HepG2 (cell line): ENCODE data around the gene AKAP7. TPM values are rescaled to one million over a fixed set of nuclear protein-coding genes. Genes with fewer than 3 reads are reported as not detected.

ENCODE experiments used
- ATAC-seq: fragments of 200-7000 bp; cut with Tn5 transposase; 3 replicates; pipeline ENCODE4 v1.9.1; 2020; ENCODE audit warnings: mild to moderate bottlenecking, moderate library complexity
- BruUV-seq: library from RNA; stranded (reverse); fragments of 400-500 nt; replicated peaks from 2 replicates; lab custom pipeline; 2021; lab: Mats Ljungman, UMichigan
- CTCF ChIA-PET: fragments of 300-600 bp; formaldehyde crosslinking; extraction: SDS; loops from one replicate; lab custom pipeline; 2021; ENCODE audit warnings: low total read pairs, inconsistent platforms, low intra/inter-chr PET ratio; lab: Yijun Ruan, JAX
- POLR2A ChIA-PET: fragments of 350-600 bp; sonication (Branson Sonifier 250); formaldehyde crosslinking; loops from one replicate; lab custom pipeline; 2020; ENCODE audit warnings: antibody characterized with exemption, inconsistent platforms; lab: Yijun Ruan, JAX
- DNase-seq: peaks from one replicate; pipeline ENCODE4 v3.0.0-alpha.2; 2015; ENCODE audit warnings: low spot score
- FAIRE-seq: peaks from 3 replicates; lab custom pipeline; 2011; peaks lifted over from hg19 to GRCh38; lab: Jason Lieb, UNC
- H2AFZ ChIP-seq: one replicate; pipeline ENCODE4 v1.6.1; 2011; ENCODE audit warnings: low read length, inconsistent platforms
- H3K27ac ChIP-seq: fragments of 300-600 bp; 3 replicates; pipeline ENCODE4 v1.8.0; 2011; ENCODE audit warnings: mixed run types, mild to moderate bottlenecking, mixed read lengths, low read length, inconsistent platforms; ENCODE audit not compliant: insufficient read depth; ENCODE audit errors: extremely low read length
- H3K27me3 ChIP-seq, 2 experiments: fragments of 200-600 bp in 1 of 2; 2 replicates in 1 of 2; 3 replicates in 1 of 2; pipeline versions ENCODE4 v1.6.0 to v1.8.0; 2011; ENCODE audit warnings: low read length in 2 of 2, mild to moderate bottlenecking in 2 of 2, moderate library complexity in 2 of 2, inconsistent platforms in 1 of 2; ENCODE audit not compliant: insufficient read depth in 2 of 2, control insufficient read depth in 1 of 2
- H3K36me3 ChIP-seq, 2 experiments: fragments of 200-600 bp in 1 of 2; replicated peaks in 1 of 2; 2 replicates in 1 of 2; 3 replicates in 1 of 2; pipeline versions ENCODE4 v1.5.1 to v1.8.0; 2011; ENCODE audit warnings: low read length in 2 of 2, inconsistent platforms in 1 of 2; ENCODE audit not compliant: insufficient read depth in 2 of 2, control insufficient read depth in 1 of 2
- H3K4me1 ChIP-seq: 2 replicates; pipeline ENCODE4 v1.5.1; 2012; ENCODE audit warnings: low read length, inconsistent platforms; ENCODE audit not compliant: insufficient read depth
- H3K4me2 ChIP-seq: 2 replicates; pipeline ENCODE4 v1.6.0; 2011; ENCODE audit warnings: low read depth, low read length, inconsistent platforms
- H3K4me3 ChIP-seq, 3 experiments: fragments of 200-600 bp in 1 of 3; sonication (generic), shearing (Covaris generic) in 1 of 3; replicated peaks in 1 of 3; 2 replicates each; pipeline ENCODE4 v1.5.1; 2011 to 2016; ENCODE audit warnings: low read length in 3 of 3, inconsistent platforms in 2 of 3, low read depth in 2 of 3, mild to moderate bottlenecking in 2 of 3, control low read depth in 1 of 3, mixed read lengths in 1 of 3; ENCODE audit not compliant: insufficient read depth in 1 of 3
- H3K79me2 ChIP-seq: one replicate; pipeline ENCODE4 v1.6.1; 2011; ENCODE audit warnings: low read length, inconsistent platforms; ENCODE audit not compliant: insufficient read depth
- H3K9ac ChIP-seq: 2 replicates; pipeline ENCODE4 v1.6.0; 2011; ENCODE audit warnings: mild to moderate bottlenecking, low read depth, low read length, inconsistent platforms; ENCODE audit not compliant: insufficient read depth
- H3K9me3 ChIP-seq: 2 replicates; pipeline ENCODE4 v1.5.1; 2012; ENCODE audit warnings: mild to moderate bottlenecking, low read length
- H4K20me1 ChIP-seq: 2 replicates; pipeline ENCODE4 v1.6.0; 2011; ENCODE audit warnings: inconsistent platforms, mild to moderate bottlenecking, low read length, moderate library complexity; ENCODE audit not compliant: insufficient read depth
- CENPBD1 ChIP-seq: sonication (generic); formaldehyde crosslinking; IDR thresholded peaks from 2 replicates; pipeline ENCODE4 v1.8.0; 2022; ENCODE audit warnings: missing genetic modification reagents, low read depth, mild to moderate bottlenecking, borderline replicate concordance
- KDM5A ChIP-seq: fragments of 200-600 bp; sonication (generic); IDR thresholded peaks from 2 replicates; pipeline ENCODE4 v1.7.0; 2018; ENCODE audit warnings: antibody characterized with exemption, mild to moderate bottlenecking, low read length, borderline replicate concordance
- LCORL ChIP-seq, 2 experiments: fragments of 450-650 bp in 1 of 2; sonication (generic) in 1 of 2; formaldehyde crosslinking in 1 of 2; IDR thresholded peaks; 2 replicates each; pipeline versions ENCODE4 v1.5.0 to v1.6.1; 2017 to 2020; ENCODE audit warnings: antibody characterized with exemption in 1 of 2, missing genetic modification reagents in 1 of 2
- MAFF ChIP-seq: IDR thresholded peaks from 2 replicates; pipeline ENCODE4 v1.6.1; 2011; ENCODE audit warnings: low read depth, low read length, improper control_type of control experiment
- MXI1 ChIP-seq: IDR thresholded peaks from 3 replicates; pipeline ENCODE4 v1.6.1; 2012; ENCODE audit warnings: low read depth, low read length, inconsistent platforms, borderline replicate concordance
- RAD51 ChIP-seq: fragments of 450-650 bp; IDR thresholded peaks from 2 replicates; pipeline ENCODE4 v1.6.1; 2016; ENCODE audit warnings: borderline replicate concordance
- REL ChIP-seq: sonication (generic); formaldehyde crosslinking; conservative IDR thresholded peaks from 2 replicates; pipeline ENCODE4 v1.8.0; 2022; ENCODE audit warnings: mild to moderate bottlenecking, missing genetic modification reagents, moderate library complexity
- SIX4 ChIP-seq: sonication (generic); formaldehyde crosslinking; IDR thresholded peaks from 2 replicates; pipeline ENCODE4 v1.4.0; 2020; ENCODE audit warnings: missing genetic modification reagents
- SOX5 ChIP-seq: IDR thresholded peaks from 2 replicates; pipeline ENCODE4 v1.6.1; 2016; ENCODE audit warnings: borderline replicate concordance
- SRF ChIP-seq: IDR thresholded peaks from 2 replicates; pipeline ENCODE4 v1.6.1; 2011; ENCODE audit warnings: mild to moderate bottlenecking, low read depth, low read length, moderate library complexity
- STAT6 ChIP-seq: sonication (generic); formaldehyde crosslinking; IDR thresholded peaks from 2 replicates; pipeline ENCODE4 v1.4.0; 2020; ENCODE audit warnings: missing genetic modification reagents, mild to moderate bottlenecking, borderline replicate concordance
- ZNF468 ChIP-seq: sonication (generic); formaldehyde crosslinking; IDR thresholded peaks from 2 replicates; pipeline ENCODE4 v1.8.0; 2022; ENCODE audit warnings: mild to moderate bottlenecking, moderate library complexity, missing genetic modification reagents
- ZNF549 ChIP-seq: sonication (generic); formaldehyde crosslinking; IDR thresholded peaks from 2 replicates; pipeline ENCODE4 v1.5.0; 2020; ENCODE audit warnings: missing genetic modification reagents
- ZNF777 ChIP-seq: sonication (generic); formaldehyde crosslinking; IDR thresholded peaks from 2 replicates; pipeline ENCODE4 v1.4.0; 2020; ENCODE audit warnings: missing genetic modification reagents
- ZNF883 ChIP-seq: sonication (generic); formaldehyde crosslinking; IDR thresholded peaks from 2 replicates; pipeline ENCODE4 v1.5.1; 2020; ENCODE audit warnings: mild to moderate bottlenecking, missing genetic modification reagents; ENCODE audit errors: not compliant biosample characterization
- WGBS: methylation state at CpG from one replicate; pipeline ENCODE4 v1.1.6; 2017; ENCODE audit warnings: low lambda C conversion rate; 5-methylcytosine and 5-hydroxymethylcytosine counted together
- in situ Hi-C: cut with HindIII; loops from 2 replicates; pipeline ENCODE4 v1.10.0; 2017; ENCODE audit warnings: low pct_unique_long_range_greater_than_20kb; ENCODE audit not compliant: extremely low pct_ligation_motif_present
- intact Hi-C: fragments of 100-400 bp; cut with micrococcal nuclease; formaldehyde crosslinking; loops from one replicate; pipeline ENCODE4 v1.10.0; 2022; ENCODE audit not compliant: unreplicated experiment
- polyA plus RNA-seq, 8 experiments: library from polyadenylated mRNA; depleted of rRNA in 3 of 8; stranded (reverse) in 7 of 8; unstranded in 1 of 8; fragments of >200 nt; fragmentation: Illumina TruSeq in 4 of 8; extraction: Trizol in 4 of 8; gene quantifications; 2 replicates each; pipeline versions ENCODE4 v1.2.1 to v1.2.3, GENCODE V29; 2011 to 2016; ENCODE audit warnings: low read depth in 4 of 8, missing spikeins in 1 of 8, mixed read lengths in 1 of 8; ENCODE audit not compliant: insufficient read depth in 1 of 8
- total RNA-seq, 5 experiments: library from RNA; depleted of rRNA; stranded (reverse); fragments of >200 nt; fragmentation: Illumina TruSeq; extraction: Trizol; gene quantifications; 2 replicates each; pipeline ENCODE4 v1.2.3, GENCODE V29; 2016; ENCODE audit warnings: low read depth in 1 of 5

The AKAP7 gene
- total and polyA plus RNA-seq, 2 of the 13 experiments (the other 11 are each of a cell fraction or from before 2014, with no cell fraction given) = 3.6 to 11.7 TPM

GRCh38 chr6:131132360-131132759 lies 2.9 kb upstream of the AKAP7 start:
- H4K20me1 ChIP-seq = no peaks in the 10 kb centered on the region
- H3K27ac ChIP-seq = no peak overlapping the region
- H3K27me3 ChIP-seq = no peaks in the 10 kb centered on the region; a peak in 1 of 5 replicates
- no peak for TF ChIP-seq ZNF468
- TF ChIP-seq MXI1 = 0 out of 3 replicates have a peak, but pooled peaks have one; percentile 11
- TF ChIP-seq RAD51 = no peak
- no peak for TF ChIP-seq REL (CRISPR knock-in tag)
- peak; percentile 93 for TF ChIP-seq LCORL (IDR thresholded peaks at IDR 0.05)
- no peak for TF ChIP-seq LCORL (CRISPR knock-in tag; IDR thresholded peaks at IDR 0.05)
- no peaks in the 10 kb centered on the region for H3K9me3 ChIP-seq
- ChIA-PET CTCF (no interaction called here), POLR2A (no interaction called here)
- no peak overlapping the region for H2AFZ ChIP-seq
- intact Hi-C loops = no loop called here
- no peaks in the 10 kb centered on the region for H3K36me3 ChIP-seq
- no peak overlapping the region for H3K4me2 ChIP-seq
- FAIRE-seq (no peak), ATAC-seq (no peak), DNase-seq (no peak)
- H3K4me3 ChIP-seq = no peak overlapping the region
- 73% methylated on average over 4 of the region's 4 CpGs for WGBS
- BruUV-seq = no TSS peak
- no peak overlapping the region for H3K9ac ChIP-seq
- H3K79me2 ChIP-seq = no peaks in the 10 kb centered on the region
- in situ Hi-C loops = no loop called here
- peaks cover 37% of the 10 kb centered on the region for H3K4me1 ChIP-seq

GRCh38 chr6:131134220-131134979 lies 867 bp upstream of the AKAP7 start:
- Histone ChIP-seq H2AFZ (peak overlapping the region; percentile 68), H3K4me1 (peaks cover 37% of the 10 kb centered on the region), H3K4me2 (peak overlapping the region; percentile 89), H3K9me3 (no peaks in the 10 kb centered on the region), H3K36me3 (no peaks in the 10 kb centered on the region), H3K79me2 (no peaks in the 10 kb centered on the region), H3K4me3 (peak overlapping the region; percentile 65 to 86 (median 83)), H3K27ac (peak overlapping the region; percentile 91), H3K9ac (peak overlapping the region; percentile 88), H3K27me3 (no peaks in the 10 kb centered on the region; a peak in 1 of 5 replicates), H4K20me1 (no peaks in the 10 kb centered on the region)
- ATAC-seq = no peak
- ChIA-PET CTCF (no interaction called here), POLR2A (interaction anchor here (0.8 kb wide), 1 partner anchor 69 kb away, joined by 3 read pairs; no protein-coding TSS in a partner anchor)
- DNase-seq = no peak
- in situ Hi-C loops (no loop called here), intact Hi-C loops (no loop called here)
- no peak for FAIRE-seq
- WGBS = 47% methylated on average over 14 of the region's 14 CpGs
- BruUV-seq = TSS peak; percentile 84
- TF ChIP-seq SIX4 (CRISPR knock-in tag) = no peak
- 0 out of 2 replicates have a peak, but pooled peaks have one; percentile 29 for TF ChIP-seq CENPBD1
- TF ChIP-seq STAT6 (CRISPR knock-in tag) = no peak
- TF ChIP-seq ZNF549 (CRISPR knock-in tag) = no peak
- TF ChIP-seq MAFF = peak; percentile 44
- TF ChIP-seq ZNF777 (CRISPR knock-in tag) = no peak
- no peak for TF ChIP-seq SOX5 (CRISPR knock-in tag)
- peak; percentile 86 for TF ChIP-seq SRF
- TF ChIP-seq KDM5A = 0 out of 2 replicates have a peak, but pooled peaks have one; percentile 8
- TF ChIP-seq ZNF883 = no peak
